H1 (cell line): ENCODE data around the gene CHRNG. TPM values are rescaled to one million over a fixed set of nuclear protein-coding genes. Genes with fewer than 3 reads are reported as not detected.

Source experiments
- CTCF ChIA-PET: fragments of 300-600 bp; sonication (Branson Sonifier 250); formaldehyde crosslinking; loops from one replicate; lab custom pipeline; 2021; ENCODE audit not compliant: partially characterized antibody; lab: Charles Lee
- POLR2A ChIA-PET: fragments of 300-600 bp; sonication (Branson Sonifier 250); formaldehyde crosslinking; loops from one replicate; lab custom pipeline; 2021; ENCODE audit warnings: inconsistent platforms; ENCODE audit not compliant: partially characterized antibody; lab: Charles Lee
- DNase-seq, 2 experiments: peaks; one replicate each; pipeline versions ENCODE4 v3.0.0 to v3.0.0-alpha.2; 2010 to 2022; ENCODE audit warnings: low spot score in 2 of 2, low read depth in 1 of 2, mixed read lengths in 1 of 2
- FAIRE-seq: peaks from 2 replicates; lab custom pipeline; 2011; peaks lifted over from hg19 to GRCh38; lab: Jason Lieb, UNC
- H2AFZ ChIP-seq: 2 replicates; pipeline ENCODE4 v1.8.1; 2012; ENCODE audit warnings: low read length, inconsistent platforms
- H2AK5ac ChIP-seq: 2 replicates; pipeline ENCODE4 v1.6.1; 2013; ENCODE audit warnings: low read depth, low read length
- H2BK120ac ChIP-seq: replicated peaks from 2 replicates; pipeline ENCODE3; 2013; ENCODE audit warnings: low read depth, low read length, inconsistent platforms
- H2BK12ac ChIP-seq: 2 replicates; pipeline ENCODE4 v1.6.1; 2013; ENCODE audit warnings: low read depth, low read length
- H2BK15ac ChIP-seq: 2 replicates; pipeline ENCODE4 v1.6.1; 2013; ENCODE audit warnings: low read length
- H2BK20ac ChIP-seq: 2 replicates; pipeline ENCODE4 v1.6.1; 2013; ENCODE audit warnings: low read length
- H2BK5ac ChIP-seq: 2 replicates; pipeline ENCODE4 v1.6.1; 2013; ENCODE audit warnings: low read depth, low read length
- H3K14ac ChIP-seq: 2 replicates; pipeline ENCODE4 v1.6.1; 2013; ENCODE audit warnings: inconsistent platforms; ENCODE audit not compliant: insufficient read length
- H3K18ac ChIP-seq: 2 replicates; pipeline ENCODE4 v1.6.1; 2013; ENCODE audit warnings: low read length; ENCODE audit errors: extremely low read depth
- H3K23ac ChIP-seq: 2 replicates; pipeline ENCODE4 v1.6.1; 2013; ENCODE audit warnings: inconsistent platforms; ENCODE audit not compliant: insufficient read length
- H3K23me2 ChIP-seq: 2 replicates; pipeline ENCODE4 v1.6.1; 2013; ENCODE audit warnings: low read depth, low read length
- H3K27ac ChIP-seq: 2 replicates; pipeline ENCODE4 v1.6.1; 2011; ENCODE audit warnings: low read depth, low read length, inconsistent platforms
- H3K27me3 ChIP-seq, 4 experiments: replicated peaks in 1 of 4; 1 replicate in 1 of 4; 2 replicates in 3 of 4; pipeline versions ENCODE4 v1.6.1 to v1.8.1; 2011 to 2013; ENCODE audit warnings: low read length in 3 of 4, mild to moderate bottlenecking in 3 of 4, inconsistent platforms in 2 of 4, mixed read lengths in 2 of 4, moderate library complexity in 1 of 4; ENCODE audit not compliant: control insufficient read depth in 3 of 4, insufficient read depth in 3 of 4; ENCODE audit errors: extremely low read depth in 1 of 4
- H3K36me3 ChIP-seq, 4 experiments: 2 replicates each; pipeline versions ENCODE4 v1.6.1 to v1.8.1; 2011 to 2013; ENCODE audit warnings: mild to moderate bottlenecking in 4 of 4, low read length in 3 of 4, moderate library complexity in 2 of 4, control low read depth in 1 of 4, inconsistent platforms in 1 of 4; ENCODE audit not compliant: insufficient read depth in 4 of 4, control insufficient read depth in 2 of 4
- H3K4ac ChIP-seq: replicated peaks from 2 replicates; pipeline ENCODE3; 2013; ENCODE audit warnings: low read length, low read depth, mixed read lengths, inconsistent platforms; ENCODE audit not compliant: insufficient read length
- H3K4me1 ChIP-seq, 4 experiments: replicated peaks in 1 of 4; 1 replicate in 1 of 4; 2 replicates in 3 of 4; pipeline versions ENCODE4 v1.6.1 to v1.8.1; 2011 to 2013; ENCODE audit warnings: low read length in 3 of 4, inconsistent platforms in 2 of 4, mixed read lengths in 1 of 4; ENCODE audit not compliant: insufficient read depth in 4 of 4, control insufficient read depth in 3 of 4
- H3K4me2 ChIP-seq, 2 experiments: 2 replicates each; pipeline versions ENCODE4 v1.6.1 to v1.8.1; 2011 to 2013; ENCODE audit warnings: low read depth in 2 of 2, low read length in 2 of 2, control low read depth in 1 of 2, inconsistent platforms in 1 of 2, mild to moderate bottlenecking in 1 of 2; ENCODE audit not compliant: insufficient read depth in 1 of 2
- H3K4me3 ChIP-seq, 4 experiments: fragments of 200-600, 300-600 bp in 1 of 4; sonication (generic), shearing (Covaris generic), sonication (Bioruptor Twin) in 1 of 4; 2 replicates each; pipeline versions ENCODE4 v1.5.1 to v1.8.1; 2011 to 2016; ENCODE audit warnings: low read length in 4 of 4, low read depth in 3 of 4, control low read depth in 2 of 4, inconsistent platforms in 2 of 4, mild to moderate bottlenecking in 2 of 4, mixed read lengths in 1 of 4, moderate library complexity in 1 of 4; ENCODE audit not compliant: insufficient read depth in 2 of 4; ENCODE audit errors: extremely low read depth in 1 of 4
- H3K56ac ChIP-seq: replicated peaks from 2 replicates; pipeline ENCODE3; 2013; ENCODE audit warnings: low read depth, mild to moderate bottlenecking, mixed read lengths, low read length, inconsistent platforms; ENCODE audit not compliant: insufficient read length
- H3K79me1 ChIP-seq: 2 replicates; pipeline ENCODE4 v1.6.1; 2013; ENCODE audit warnings: low read depth, low read length, control low read depth
- H3K79me2 ChIP-seq, 2 experiments: 2 replicates each; pipeline versions ENCODE4 v1.6.1 to v1.8.1; 2012 to 2013; ENCODE audit warnings: low read length in 2 of 2, mild to moderate bottlenecking in 2 of 2, inconsistent platforms in 1 of 2; ENCODE audit not compliant: insufficient read depth in 2 of 2, control insufficient read depth in 1 of 2
- H3K9ac ChIP-seq, 4 experiments: replicated peaks in 1 of 4; 1 replicate in 1 of 4; 2 replicates in 3 of 4; pipeline versions ENCODE4 v1.6.1 to v1.8.1; 2011 to 2013; ENCODE audit warnings: low read depth in 3 of 4, low read length in 3 of 4, control low read depth in 2 of 4, mild to moderate bottlenecking in 2 of 4, moderate library complexity in 2 of 4, inconsistent platforms in 1 of 4; ENCODE audit errors: extremely low read depth in 1 of 4
- H3K9me3 ChIP-seq, 2 experiments: 2 replicates each; pipeline versions ENCODE4 v1.6.1 to v1.8.1; 2012 to 2013; ENCODE audit warnings: mild to moderate bottlenecking in 2 of 2, moderate library complexity in 2 of 2, control low read depth in 1 of 2, inconsistent platforms in 1 of 2, low read depth in 1 of 2, low read length in 1 of 2, mixed read lengths in 1 of 2; ENCODE audit not compliant: insufficient read depth in 2 of 2
- H4K20me1 ChIP-seq, 2 experiments: replicated peaks in 1 of 2; 2 replicates each; pipeline versions ENCODE3 to v1.8.1; 2011 to 2013; ENCODE audit warnings: inconsistent platforms in 2 of 2, low read length in 2 of 2, mild to moderate bottlenecking in 1 of 2; ENCODE audit not compliant: insufficient read depth in 2 of 2, control insufficient read depth in 1 of 2
- H4K5ac ChIP-seq: 2 replicates; pipeline ENCODE4 v1.6.1; 2013; ENCODE audit warnings: low read length, low read depth, mixed read lengths, inconsistent platforms; ENCODE audit not compliant: insufficient read length
- H4K8ac ChIP-seq: 2 replicates; pipeline ENCODE4 v1.8.0; 2013; ENCODE audit warnings: mild to moderate bottlenecking, moderate library complexity, low read length, inconsistent platforms; ENCODE audit not compliant: insufficient read depth; ENCODE audit errors: extremely low read depth
- H4K91ac ChIP-seq: replicated peaks from 2 replicates; pipeline ENCODE3; 2013; ENCODE audit warnings: low read length, mixed read lengths, inconsistent platforms; ENCODE audit not compliant: insufficient read length
- HDAC6 ChIP-seq: IDR thresholded peaks from one replicate; pipeline ENCODE4 v1.7.1; 2012; ENCODE audit warnings: low read depth, mild to moderate bottlenecking, inconsistent platforms, low read length, moderate library complexity
- TBP ChIP-seq: IDR thresholded peaks from 2 replicates; pipeline ENCODE4 v1.6.1; 2011; ENCODE audit warnings: low read depth, low read length, improper control_type of control experiment
- TEAD4 ChIP-seq: IDR thresholded peaks from 2 replicates; pipeline ENCODE4 v1.6.1; 2012; ENCODE audit warnings: low read depth, low read length, inconsistent platforms, mixed read lengths
- YY1 ChIP-seq: IDR thresholded peaks from 2 replicates; pipeline ENCODE4 v1.6.1; 2011; ENCODE audit warnings: low read depth, mild to moderate bottlenecking, low read length
- WGBS, 2 experiments: shearing (Covaris generic) in 1 of 2; methylation state at CpG; one replicate each; pipeline versions ENCODE4 v1.1.6 to v1.1.7; 2013 to 2015; ENCODE audit warnings: low lambda C conversion rate in 2 of 2, mixed read lengths in 2 of 2, inconsistent platforms in 1 of 2, low coverage in 1 of 2, missing lambda C conversion rate in 1 of 2; ENCODE audit not compliant: insufficient replicate concordance in 2 of 2, insufficient coverage in 1 of 2, insufficient read length in 1 of 2; ENCODE audit errors: extremely low coverage in 1 of 2, missing lambda C conversion rate in 1 of 2; 5-methylcytosine and 5-hydroxymethylcytosine counted together
- polyA plus RNA-seq, 7 experiments: library from polyadenylated mRNA; depleted of rRNA in 3 of 7; stranded (reverse) in 5 of 7; unstranded in 2 of 7; fragments of >200 nt in 5 of 7; fragments of 200-250 nt in 2 of 7; gene quantifications; 1 replicate in 5 of 7; 2 replicates in 1 of 7; 4 replicates in 1 of 7; pipeline versions ENCODE4 v1.2.1 to v1.2.3, GENCODE V29; 2011 to 2013; ENCODE audit warnings: missing spikeins in 2 of 7, mixed read lengths in 2 of 7
- total RNA-seq: library from RNA; stranded (reverse); fragmentation: NEBNext Ultra II Directional; extraction: Animal tissue kit (Norgen Biotek cat#: 25700); gene quantifications from 2 replicates; pipeline ENCODE4 v1.2.1, GENCODE V29; 2021

CHRNG gene
- total and polyA plus RNA-seq, 2 of the 8 experiments (the other 6 are each of a cell fraction or from before 2014, with no cell fraction given), result 0.05 TPM; not detected in 1

GRCh38 chr2:232537499-232537898 is 2.0 kb upstream of the CHRNG start:
- Histone ChIP-seq H3K9ac (no peak overlapping the region), H2AK5ac (no peak overlapping the region; the same call in 1 of the 2 replicates), H3K79me2 (no peaks in the 10 kb centered on the region), H2AFZ (no peak overlapping the region), H3K23ac (no peak overlapping the region), H3K27me3 (no peaks in the 10 kb centered on the region), H4K8ac (no peak overlapping the region), H3K9me3 (0 out of 4 replicates have a peak, but pooled peaks cover 0 to 5% of the 10 kb centered on the region in 2 experiments), H2BK5ac (no peak overlapping the region), H4K5ac (no peak overlapping the region), H3K56ac (no peak overlapping the region), H3K4me2 (no peak overlapping the region), H3K36me3 (no peaks in the 10 kb centered on the region), H3K14ac (no peak overlapping the region), H2BK15ac (no peak overlapping the region), H3K18ac (no peak overlapping the region), H4K20me1 (no peaks in the 10 kb centered on the region), H4K91ac (no peak overlapping the region), H3K4ac (no peak overlapping the region), H2BK12ac (0 out of 2 replicates have a peak overlapping the region, but pooled peaks have one; percentile 0), H3K79me1 (no peaks in the 10 kb centered on the region), H2BK20ac (no peak overlapping the region), H2BK120ac (no peak overlapping the region), H3K27ac (no peak overlapping the region), H3K4me1 (peaks cover 0 to 18% (median 11%) of the 10 kb centered on the region in 4 experiments; a peak in 6 of 7 replicates), H3K4me3 (no peak overlapping the region), H3K23me2 (0 out of 2 replicates have a peak, but pooled peaks cover 1% of the 10 kb centered on the region)
- no peak for DNase-seq
- TF ChIP-seq YY1 (no peak), TEAD4 (no peak), HDAC6 (no peak), TBP (no peak)
- FAIRE-seq, result no peak
- CTCF ChIA-PET, result interaction anchor here (0.6 to 5.5 kb wide), 20 partner anchors 8 to 517 kb away, joined by 3 to 29 read pairs (median 4); partner anchors contain the start of genes CHRND, EIF4E2, PRSS56 and TIGD1
- POLR2A ChIA-PET, result interaction anchor here (1.2 to 2.4 kb wide), 2 partner anchors 10 to 13 kb away, joined by 5 to 16 read pairs; partner anchors contain the start of genes EIF4E2 and TIGD1
- 93% methylated on average over 4 of the region's 4 CpGs; no CpG with 5 or more reads in 1 of the 2 experiments for WGBS, 2 experiments
